Measurements from ENCODE around the gene COL25A1.

The COL25A1 gene

GRCh38 chr4:109302361-109303139 is at the start of gene COL25A1:
Gene COL25A1 (minus strand): TSS chr4:109302658.
- peak; percentile 95 for DNase-seq

GRCh38 chr4:109350121-109350520 is 47.7 kb upstream of the COL25A1 start:
- DNase-seq, result no peak

GRCh38 chr4:109334129-109335105 is 32.0 kb upstream of the COL25A1 start:
- no peak for DNase-seq

- no peak for DNase-seq
Observed at GRCh38 chr4:109332926-109333464, 30.5 kb upstream of the COL25A1 start.

GRCh38 chr4:109327641-109328040 is 25.2 kb upstream of the COL25A1 start:
- DNase-seq, result no peak

GRCh38 chr4:109325698-109326097 is 23.2 kb upstream of the COL25A1 start:
- no peak for DNase-seq

- DNase-seq, result no peak
Observed at GRCh38 chr4:109323348-109323747, 20.9 kb upstream of the COL25A1 start.

GRCh38 chr4:109321232-109321631 is 18.8 kb upstream of the COL25A1 start:
- no peak for DNase-seq

GRCh38 chr4:109319684-109320083 is 17.2 kb upstream of the COL25A1 start:
- no peak for DNase-seq

GRCh38 chr4:109319156-109319555 is 16.7 kb upstream of the COL25A1 start:
- no peak for DNase-seq

GRCh38 chr4:109315818-109316217 is 13.4 kb upstream of the COL25A1 start:
- no peak for DNase-seq

- no peak for DNase-seq
Observed at GRCh38 chr4:109315341-109315740, 12.9 kb upstream of the COL25A1 start.

- DNase-seq, result no peak
Observed at GRCh38 chr4:109313168-109314133, 11.0 kb upstream of the COL25A1 start.

- DNase-seq, result no peak
Observed at GRCh38 chr4:109303140-109303496, 660 bp upstream of the COL25A1 start.

GRCh38 chr4:109301651-109302360 is 652 bp downstream of the COL25A1 start:
- DNase-seq, result no peak

- DNase-seq, result no peak
Observed at GRCh38 chr4:109298279-109299010, 4.0 kb downstream of the COL25A1 start.

GRCh38 chr4:109296527-109296926 is 5.9 kb downstream of the COL25A1 start:
- no peak for DNase-seq

GRCh38 chr4:109295081-109295480 is 7.4 kb downstream of the COL25A1 start:
- no peak for DNase-seq

GRCh38 chr4:109294468-109295020 is 7.9 kb downstream of the COL25A1 start:
- no peak for DNase-seq

- DNase-seq, result no peak
Observed at GRCh38 chr4:109294006-109294405, 8.5 kb downstream of the COL25A1 start.

Data from retina (tissue), 1 donor.